COR-L47 (cell line): ENCODE results near the gene TFF3.

Source experiments
- DNase-seq: peaks from one replicate; lab custom pipeline; 2025; lab: John Stamatoyannopoulos, UW

The TFF3 gene

GRCh38 chr21:42289926-42290325, 25.3 kb downstream of the TFF3 start:
- DNase-seq = no peak

- DNase-seq = no peak
Measured at GRCh38 chr21:42288962-42289361, 26.2 kb downstream of the TFF3 start.

- no peak for DNase-seq
Measured at GRCh38 chr21:42287193-42288083, 27.8 kb downstream of the TFF3 start.

GRCh38 chr21:42286416-42286815, 28.8 kb downstream of the TFF3 start:
- DNase-seq = no peak

GRCh38 chr21:42285569-42286245, 29.5 kb downstream of the TFF3 start:
- DNase-seq = no peak

- DNase-seq = no peak
Measured at GRCh38 chr21:42282715-42283114, 32.5 kb downstream of the TFF3 start.

GRCh38 chr21:42282021-42282420, 33.2 kb downstream of the TFF3 start:
- no peak for DNase-seq

- DNase-seq = no peak
Measured at GRCh38 chr21:42281181-42281680, 34.0 kb downstream of the TFF3 start.

- no peak for DNase-seq
Measured at GRCh38 chr21:42280356-42281180, 34.6 kb downstream of the TFF3 start.

- DNase-seq = no peak
Measured at GRCh38 chr21:42279888-42280287, 35.3 kb downstream of the TFF3 start.

- DNase-seq = no peak
Measured at GRCh38 chr21:42279341-42279871, 35.8 kb downstream of the TFF3 start.

GRCh38 chr21:42278451-42279149, 36.6 kb downstream of the TFF3 start:
- DNase-seq = no peak

- no peak for DNase-seq
Measured at GRCh38 chr21:42277593-42277992, 37.6 kb downstream of the TFF3 start.

GRCh38 chr21:42276526-42277154, 38.6 kb downstream of the TFF3 start:
- DNase-seq = no peak

- DNase-seq = no peak
Measured at GRCh38 chr21:42276076-42276475, 39.1 kb downstream of the TFF3 start.

GRCh38 chr21:42272984-42273600, 42.1 kb downstream of the TFF3 start:
- no peak for DNase-seq

- no peak for DNase-seq
Measured at GRCh38 chr21:42272109-42272962, 42.9 kb downstream of the TFF3 start.

- DNase-seq = no peak
Measured at GRCh38 chr21:42271065-42271464, 44.1 kb downstream of the TFF3 start.

- DNase-seq = no peak
Measured at GRCh38 chr21:42269386-42269785, 45.8 kb downstream of the TFF3 start.
